HepG2 (cell line): ENCODE measurements around the gene RAB3IP. TPM values are rescaled to one million over a fixed set of nuclear protein-coding genes. Genes with fewer than 3 reads are reported as not detected.

Experiments
- ATAC-seq: fragments of 200-7000 bp; cut with Tn5 transposase; 3 replicates; pipeline ENCODE4 v1.9.1; 2020; ENCODE audit warnings: mild to moderate bottlenecking, moderate library complexity
- BruUV-seq: library from RNA; stranded (reverse); fragments of 400-500 nt; replicated peaks from 2 replicates; lab custom pipeline; 2021; lab: Mats Ljungman, UMichigan
- CTCF ChIA-PET: fragments of 300-600 bp; formaldehyde crosslinking; extraction: SDS; loops from one replicate; lab custom pipeline; 2021; ENCODE audit warnings: low total read pairs, inconsistent platforms, low intra/inter-chr PET ratio; lab: Yijun Ruan, JAX
- POLR2A ChIA-PET: fragments of 350-600 bp; sonication (Branson Sonifier 250); formaldehyde crosslinking; loops from one replicate; lab custom pipeline; 2020; ENCODE audit warnings: antibody characterized with exemption, inconsistent platforms; lab: Yijun Ruan, JAX
- DNase-seq: peaks from one replicate; pipeline ENCODE4 v3.0.0-alpha.2; 2015; ENCODE audit warnings: low spot score
- FAIRE-seq: peaks from 3 replicates; lab custom pipeline; 2011; peaks lifted over from hg19 to GRCh38; lab: Jason Lieb, UNC
- H2AFZ ChIP-seq: one replicate; pipeline ENCODE4 v1.6.1; 2011; ENCODE audit warnings: low read length, inconsistent platforms
- H3K27ac ChIP-seq: fragments of 300-600 bp; 3 replicates; pipeline ENCODE4 v1.8.0; 2011; ENCODE audit warnings: mixed run types, mild to moderate bottlenecking, mixed read lengths, low read length, inconsistent platforms; ENCODE audit not compliant: insufficient read depth; ENCODE audit errors: extremely low read length
- H3K27me3 ChIP-seq, 2 experiments: fragments of 200-600 bp in 1 of 2; 2 replicates in 1 of 2; 3 replicates in 1 of 2; pipeline versions ENCODE4 v1.6.0 to v1.8.0; 2011; ENCODE audit warnings: low read length in 2 of 2, mild to moderate bottlenecking in 2 of 2, moderate library complexity in 2 of 2, inconsistent platforms in 1 of 2; ENCODE audit not compliant: insufficient read depth in 2 of 2, control insufficient read depth in 1 of 2
- H3K36me3 ChIP-seq, 2 experiments: fragments of 200-600 bp in 1 of 2; replicated peaks in 1 of 2; 2 replicates in 1 of 2; 3 replicates in 1 of 2; pipeline versions ENCODE4 v1.5.1 to v1.8.0; 2011; ENCODE audit warnings: low read length in 2 of 2, inconsistent platforms in 1 of 2; ENCODE audit not compliant: insufficient read depth in 2 of 2, control insufficient read depth in 1 of 2
- H3K4me1 ChIP-seq: 2 replicates; pipeline ENCODE4 v1.5.1; 2012; ENCODE audit warnings: low read length, inconsistent platforms; ENCODE audit not compliant: insufficient read depth
- H3K4me2 ChIP-seq: 2 replicates; pipeline ENCODE4 v1.6.0; 2011; ENCODE audit warnings: low read depth, low read length, inconsistent platforms
- H3K4me3 ChIP-seq, 3 experiments: fragments of 200-600 bp in 1 of 3; sonication (generic), shearing (Covaris generic) in 1 of 3; replicated peaks in 1 of 3; 2 replicates each; pipeline ENCODE4 v1.5.1; 2011 to 2016; ENCODE audit warnings: low read length in 3 of 3, inconsistent platforms in 2 of 3, low read depth in 2 of 3, mild to moderate bottlenecking in 2 of 3, control low read depth in 1 of 3, mixed read lengths in 1 of 3; ENCODE audit not compliant: insufficient read depth in 1 of 3
- H3K79me2 ChIP-seq: one replicate; pipeline ENCODE4 v1.6.1; 2011; ENCODE audit warnings: low read length, inconsistent platforms; ENCODE audit not compliant: insufficient read depth
- H3K9ac ChIP-seq: 2 replicates; pipeline ENCODE4 v1.6.0; 2011; ENCODE audit warnings: mild to moderate bottlenecking, low read depth, low read length, inconsistent platforms; ENCODE audit not compliant: insufficient read depth
- H3K9me3 ChIP-seq: 2 replicates; pipeline ENCODE4 v1.5.1; 2012; ENCODE audit warnings: mild to moderate bottlenecking, low read length
- H4K20me1 ChIP-seq: 2 replicates; pipeline ENCODE4 v1.6.0; 2011; ENCODE audit warnings: inconsistent platforms, mild to moderate bottlenecking, low read length, moderate library complexity; ENCODE audit not compliant: insufficient read depth
- CEBPG ChIP-seq: IDR thresholded peaks from 2 replicates; pipeline ENCODE4 v1.6.1; 2016
- ETS1 ChIP-seq: sonication (generic); formaldehyde crosslinking; IDR thresholded peaks from 2 replicates; pipeline ENCODE4 v1.4.0; 2020; ENCODE audit warnings: missing genetic modification reagents
- HINFP ChIP-seq: sonication (generic); formaldehyde crosslinking; IDR thresholded peaks from 2 replicates; pipeline ENCODE4 v1.4.0; 2020; ENCODE audit warnings: low read depth, mild to moderate bottlenecking, missing genetic modification reagents
- NFYB ChIP-seq: sonication (generic); formaldehyde crosslinking; IDR thresholded peaks from 2 replicates; pipeline ENCODE4 v1.4.0; 2020; ENCODE audit warnings: missing genetic modification reagents
- POLR2AphosphoS2 ChIP-seq: IDR thresholded peaks from 2 replicates; pipeline ENCODE4 v1.6.1; 2011; ENCODE audit warnings: low read depth, low read length, improper control_type of control experiment
- PRDM10 ChIP-seq: sonication (generic); formaldehyde crosslinking; IDR thresholded peaks from 2 replicates; pipeline ENCODE4 v1.4.0; 2020; ENCODE audit warnings: low read depth, missing genetic modification reagents
- PRDM15 ChIP-seq: sonication (generic); formaldehyde crosslinking; IDR thresholded peaks from 2 replicates; pipeline ENCODE4 v1.4.0; 2020; ENCODE audit warnings: missing genetic modification reagents
- TCF7L2 ChIP-seq: IDR thresholded peaks from 2 replicates; pipeline ENCODE4 v1.6.1; 2011; ENCODE audit warnings: mild to moderate bottlenecking, low read depth, low read length, moderate library complexity
- ZBTB44 ChIP-seq: sonication (generic); formaldehyde crosslinking; IDR thresholded peaks from 2 replicates; pipeline ENCODE4 v1.4.0; 2020; ENCODE audit warnings: missing genetic modification reagents
- ZKSCAN1 ChIP-seq: fragments of 150-350 bp; IDR thresholded peaks from 2 replicates; pipeline ENCODE4 v1.6.1; 2014; ENCODE audit warnings: low read length
- ZMYM4 ChIP-seq: sonication (generic); formaldehyde crosslinking; IDR thresholded peaks from 2 replicates; pipeline ENCODE4 v1.8.1; 2023; ENCODE audit warnings: mild to moderate bottlenecking, missing genetic modification reagents
- ZNF589 ChIP-seq: sonication (generic); formaldehyde crosslinking; conservative IDR thresholded peaks from 2 replicates; pipeline ENCODE4 v1.8.0; 2022; ENCODE audit warnings: mild to moderate bottlenecking, moderate library complexity, missing genetic modification reagents
- ZNF660 ChIP-seq: sonication (generic); formaldehyde crosslinking; IDR thresholded peaks from 2 replicates; pipeline ENCODE4 v1.5.1; 2020; ENCODE audit warnings: mild to moderate bottlenecking, low read depth, missing genetic modification reagents, borderline replicate concordance
- ZSCAN20 ChIP-seq: sonication (generic); formaldehyde crosslinking; IDR thresholded peaks from 2 replicates; pipeline ENCODE4 v1.4.0; 2020; ENCODE audit warnings: missing genetic modification reagents, mild to moderate bottlenecking, borderline replicate concordance
- WGBS: methylation state at CpG from one replicate; pipeline ENCODE4 v1.1.6; 2017; ENCODE audit warnings: low lambda C conversion rate; 5-methylcytosine and 5-hydroxymethylcytosine counted together
- in situ Hi-C: cut with HindIII; loops from 2 replicates; pipeline ENCODE4 v1.10.0; 2017; ENCODE audit warnings: low pct_unique_long_range_greater_than_20kb; ENCODE audit not compliant: extremely low pct_ligation_motif_present
- intact Hi-C: fragments of 100-400 bp; cut with micrococcal nuclease; formaldehyde crosslinking; loops from one replicate; pipeline ENCODE4 v1.10.0; 2022; ENCODE audit not compliant: unreplicated experiment
- polyA plus RNA-seq, 8 experiments: library from polyadenylated mRNA; depleted of rRNA in 3 of 8; stranded (reverse) in 7 of 8; unstranded in 1 of 8; fragments of >200 nt; fragmentation: Illumina TruSeq in 4 of 8; extraction: Trizol in 4 of 8; gene quantifications; 2 replicates each; pipeline versions ENCODE4 v1.2.1 to v1.2.3, GENCODE V29; 2011 to 2016; ENCODE audit warnings: low read depth in 4 of 8, missing spikeins in 1 of 8, mixed read lengths in 1 of 8; ENCODE audit not compliant: insufficient read depth in 1 of 8
- total RNA-seq, 5 experiments: library from RNA; depleted of rRNA; stranded (reverse); fragments of >200 nt; fragmentation: Illumina TruSeq; extraction: Trizol; gene quantifications; 2 replicates each; pipeline ENCODE4 v1.2.3, GENCODE V29; 2016; ENCODE audit warnings: low read depth in 1 of 5

RAB3IP gene
- total and polyA plus RNA-seq, 2 of the 13 experiments (the other 11 are each of a cell fraction or from before 2014, with no cell fraction given) = 33.6 to 41.1 TPM

- Histone ChIP-seq H2AFZ (no peak overlapping the region), H3K36me3 (peaks cover 0 to 13% of the 10 kb centered on the region in 2 experiments; a peak in 3 of 5 replicates), H3K79me2 (no peaks in the 10 kb centered on the region), H3K9me3 (no peaks in the 10 kb centered on the region), H3K4me2 (no peak overlapping the region), H3K27ac (no peak overlapping the region), H4K20me1 (no peaks in the 10 kb centered on the region), H3K4me1 (no peaks in the 10 kb centered on the region), H3K4me3 (no peak overlapping the region), H3K9ac (no peak overlapping the region), H3K27me3 (no peaks in the 10 kb centered on the region)
- no peak for DNase-seq
- ATAC-seq = no peak
- ChIA-PET CTCF (no interaction called here), POLR2A (no interaction called here)
- no TSS peak for BruUV-seq
- FAIRE-seq = no peak
- intact Hi-C loops (no loop called here), in situ Hi-C loops (no loop called here)
- 93% methylated on average over 6 of the region's 6 CpGs for WGBS
- TF ChIP-seq ZNF660 (no peak), PRDM10 (no peak), ETS1 (CRISPR knock-in tag) (no peak), ZKSCAN1 (no peak), ZNF589 (no peak), TCF7L2 (no peak), ZBTB44 (CRISPR knock-in tag) (no peak), ZMYM4 (no peak), POLR2AphosphoS2 (no peak), ZSCAN20 (no peak), CEBPG (CRISPR knock-in tag) (no peak), PRDM15 (CRISPR knock-in tag) (no peak), HINFP (CRISPR knock-in tag) (no peak), NFYB (CRISPR knock-in tag) (no peak)
Observed at GRCh38 chr12:69783365-69783764, 44.7 kb downstream of the RAB3IP start.
